ENCODE measurements around the gene ECHDC3. TPM values are rescaled to one million over a fixed set of nuclear protein-coding genes. Genes with fewer than 3 reads are reported as not detected.
A peak's percentile ranks its signal among the peaks of the same experiment; 100 is the strongest.

The ECHDC3 gene
- polyA plus RNA-seq, 3 donors from 2014 or later: 0.58 to 0.77 (median 0.71) TPM

GRCh38 chr10:11746883-11747539 lies 4.8 kb downstream of the ECHDC3 start:
- Mint-ChIP-seq H3K27ac (no peak overlapping the region), H3K9me3 (no peaks in the 10 kb centered on the region), H3K4me1 (peaks cover 0 to 3% of the 10 kb centered on the region in 2 donors), H3K4me3 (no peak overlapping the region), H3K36me3 (no peaks in the 10 kb centered on the region), H3K27me3 (ENCODE audit: low read depth in 3 of 3) (peaks cover 0 to 14% (median 0%) of the 10 kb centered on the region in 3 donors)
- no peak for DNase-seq

- no peak overlapping the region for H3K27ac Mint-ChIP-seq
- no peaks in the 10 kb centered on the region for H3K9me3 Mint-ChIP-seq
- DNase-seq: no peak
- no peaks in the 10 kb centered on the region for H3K36me3 Mint-ChIP-seq
- no peak overlapping the region for H3K4me3 Mint-ChIP-seq
- H3K27me3 Mint-ChIP-seq (ENCODE audit: low read depth in 3 of 3): peaks cover 0 to 9% (median 0%) of the 10 kb centered on the region in 3 donors
- no peaks in the 10 kb centered on the region for H3K4me1 Mint-ChIP-seq
These were observed 6.7 kb downstream of the ECHDC3 start for GRCh38 chr10:11748866-11749265.

- Mint-ChIP-seq H3K27me3 (ENCODE audit: low read depth in 3 of 3) (peaks cover 0 to 2% (median 0%) of the 10 kb centered on the region in 3 donors), H3K4me3 (no peak overlapping the region), H3K36me3 (no peaks in the 10 kb centered on the region), H3K9me3 (no peaks in the 10 kb centered on the region), H3K27ac (no peak overlapping the region), H3K4me1 (no peaks in the 10 kb centered on the region)
- no peak for DNase-seq
These were observed 8.2 kb downstream of the ECHDC3 start for GRCh38 chr10:11750420-11750819.

- Mint-ChIP-seq H3K27ac (no peak overlapping the region), H3K36me3 (no peaks in the 10 kb centered on the region), H3K4me1 (no peaks in the 10 kb centered on the region), H3K9me3 (no peaks in the 10 kb centered on the region), H3K4me3 (no peak overlapping the region), H3K27me3 (ENCODE audit: low read depth in 3 of 3) (peaks cover 0 to 2% (median 1%) of the 10 kb centered on the region in 3 donors)
- DNase-seq: no peak
These were observed 12.0 kb downstream of the ECHDC3 start for GRCh38 chr10:11754173-11754572.

- no peak overlapping the region for H3K27ac Mint-ChIP-seq
- no peaks in the 10 kb centered on the region for H3K4me1 Mint-ChIP-seq
- H3K36me3 Mint-ChIP-seq: no peaks in the 10 kb centered on the region
- no peaks in the 10 kb centered on the region for H3K9me3 Mint-ChIP-seq
- DNase-seq: no peak
- no peak overlapping the region for H3K4me3 Mint-ChIP-seq
- H3K27me3 Mint-ChIP-seq (ENCODE audit: low read depth in 3 of 3): peaks cover 0 to 2% (median 1%) of the 10 kb centered on the region in 3 donors
These were observed 12.4 kb downstream of the ECHDC3 start for GRCh38 chr10:11754620-11755019.

- no peak for DNase-seq
- Mint-ChIP-seq H3K4me3 (no peak overlapping the region), H3K4me1 (no peaks in the 10 kb centered on the region), H3K27me3 (ENCODE audit: low read depth in 3 of 3) (peaks cover 0 to 2% (median 1%) of the 10 kb centered on the region in 3 donors), H3K27ac (no peak overlapping the region), H3K36me3 (no peaks in the 10 kb centered on the region), H3K9me3 (no peaks in the 10 kb centered on the region)
These were observed 13.5 kb downstream of the ECHDC3 start for GRCh38 chr10:11755512-11756263.

GRCh38 chr10:11756766-11757315 lies 14.7 kb downstream of the ECHDC3 start:
- H3K9me3 Mint-ChIP-seq: no peaks in the 10 kb centered on the region
- no peak overlapping the region for H3K4me3 Mint-ChIP-seq
- H3K27me3 Mint-ChIP-seq (ENCODE audit: low read depth in 3 of 3): peaks cover 0 to 1% (median 0%) of the 10 kb centered on the region in 3 donors
- H3K36me3 Mint-ChIP-seq: no peaks in the 10 kb centered on the region
- no peaks in the 10 kb centered on the region for H3K4me1 Mint-ChIP-seq
- H3K27ac Mint-ChIP-seq: no peak overlapping the region
- no peak for DNase-seq

- no peak overlapping the region for H3K27ac Mint-ChIP-seq
- H3K9me3 Mint-ChIP-seq: no peaks in the 10 kb centered on the region
- H3K4me1 Mint-ChIP-seq: no peaks in the 10 kb centered on the region
- H3K4me3 Mint-ChIP-seq: no peak overlapping the region
- no peaks in the 10 kb centered on the region for H3K36me3 Mint-ChIP-seq
- no peak for DNase-seq
- H3K27me3 Mint-ChIP-seq (ENCODE audit: low read depth in 3 of 3): peaks cover 0 to 2% (median 1%) of the 10 kb centered on the region in 3 donors
These were observed 15.3 kb downstream of the ECHDC3 start for GRCh38 chr10:11757454-11757820.

- no peaks in the 10 kb centered on the region for H3K4me1 Mint-ChIP-seq
- no peak overlapping the region for H3K4me3 Mint-ChIP-seq
- peak; percentile 64 to 71 (median 67) for DNase-seq
These were observed 15.8 kb downstream of the ECHDC3 start for GRCh38 chr10:11757821-11758463.

GRCh38 chr10:11758527-11759236 lies 16.5 kb downstream of the ECHDC3 start:
- Mint-ChIP-seq H3K36me3 (no peaks in the 10 kb centered on the region), H3K27ac (no peak overlapping the region), H3K4me1 (no peaks in the 10 kb centered on the region), H3K27me3 (ENCODE audit: low read depth in 3 of 3) (peaks cover 0 to 2% (median 1%) of the 10 kb centered on the region in 3 donors), H3K9me3 (no peaks in the 10 kb centered on the region), H3K4me3 (no peak overlapping the region)
- DNase-seq: no peak

More at GRCh38 chr10:11757821-11758463, 15.8 kb downstream of the ECHDC3 start:
- no peaks in the 10 kb centered on the region for H3K9me3 Mint-ChIP-seq
- H3K27ac Mint-ChIP-seq: no peak overlapping the region
- peaks cover 0 to 2% (median 1%) of the 10 kb centered on the region in 3 donors for H3K27me3 Mint-ChIP-seq (ENCODE audit: low read depth in 3 of 3)
- no peaks in the 10 kb centered on the region for H3K36me3 Mint-ChIP-seq

GRCh38 chr10:11759347-11759746 lies 17.2 kb downstream of the ECHDC3 start:
- H3K4me3 Mint-ChIP-seq: no peak overlapping the region
- H3K4me1 Mint-ChIP-seq: no peaks in the 10 kb centered on the region
- no peak overlapping the region for H3K27ac Mint-ChIP-seq
- no peaks in the 10 kb centered on the region for H3K36me3 Mint-ChIP-seq
- no peaks in the 10 kb centered on the region for H3K9me3 Mint-ChIP-seq
- DNase-seq: no peak
- H3K27me3 Mint-ChIP-seq (ENCODE audit: low read depth in 3 of 3): peaks cover 0 to 2% (median 1%) of the 10 kb centered on the region in 3 donors

- no peak overlapping the region for H3K4me3 Mint-ChIP-seq
- no peak for DNase-seq
- peaks cover 0 to 2% (median 1%) of the 10 kb centered on the region in 3 donors for H3K27me3 Mint-ChIP-seq (ENCODE audit: low read depth in 3 of 3)
- H3K36me3 Mint-ChIP-seq: no peaks in the 10 kb centered on the region
- no peaks in the 10 kb centered on the region for H3K9me3 Mint-ChIP-seq
- no peaks in the 10 kb centered on the region for H3K4me1 Mint-ChIP-seq
- no peak overlapping the region for H3K27ac Mint-ChIP-seq
These were observed 18.0 kb downstream of the ECHDC3 start for GRCh38 chr10:11760151-11760550.

GRCh38 chr10:11760861-11761260 lies 18.7 kb downstream of the ECHDC3 start:
- Mint-ChIP-seq H3K4me1 (no peaks in the 10 kb centered on the region), H3K36me3 (no peaks in the 10 kb centered on the region), H3K27me3 (ENCODE audit: low read depth in 3 of 3) (peaks cover 0 to 3% (median 2%) of the 10 kb centered on the region in 3 donors), H3K27ac (no peak overlapping the region), H3K9me3 (no peaks in the 10 kb centered on the region), H3K4me3 (no peak overlapping the region)
- DNase-seq: no peak
